ENCODE results near the gene HOXB5. TPM values are rescaled to one million over a fixed set of nuclear protein-coding genes. Genes with fewer than 3 reads are reported as not detected.
A peak's percentile ranks its signal among the peaks of the same experiment; 100 is the strongest.

Gene HOXB5
- total RNA-seq, 2 experiments from 2014 or later = not detected

- POLR2A ChIA-PET = no interaction called here
- no peak for ATAC-seq (ENCODE audit: low read depth)
- H3K9me3 Mint-ChIP-seq = no peaks in the 10 kb centered on the region
Measured at GRCh38 chr17:48562934-48563333, 30.6 kb downstream of the HOXB5 start.

GRCh38 chr17:48561884-48562810 is 31.4 kb downstream of the HOXB5 start:
- H3K27ac Mint-ChIP-seq = peak overlapping the region; percentile 31
- peaks cover 17% of the 10 kb centered on the region for H3K27me3 Mint-ChIP-seq
- POLR2A ChIA-PET = no interaction called here
- peaks cover 2% of the 10 kb centered on the region for H3K36me3 Mint-ChIP-seq
- DNase-seq (no peak), ATAC-seq (ENCODE audit: low read depth) (peak; percentile 50)
- peaks cover 12% of the 10 kb centered on the region for H3K4me1 Mint-ChIP-seq
- H3K4me3 Mint-ChIP-seq = no peak overlapping the region
- no peaks in the 10 kb centered on the region for H3K9me3 Mint-ChIP-seq

More at GRCh38 chr17:48562934-48563333, 30.6 kb downstream of the HOXB5 start:
- peaks cover 17% of the 10 kb centered on the region for H3K27me3 Mint-ChIP-seq
- H3K36me3 Mint-ChIP-seq = peaks cover 2% of the 10 kb centered on the region
- DNase-seq = no peak
- peaks cover 12% of the 10 kb centered on the region for H3K4me1 Mint-ChIP-seq
- no peak overlapping the region for H3K4me3 Mint-ChIP-seq
- no peak overlapping the region for H3K27ac Mint-ChIP-seq

- ATAC-seq (ENCODE audit: low read depth) (no peak), DNase-seq (no peak)
- H3K27me3 Mint-ChIP-seq = peaks cover 27% of the 10 kb centered on the region
- no peaks in the 10 kb centered on the region for H3K9me3 Mint-ChIP-seq
- H3K27ac Mint-ChIP-seq = no peak overlapping the region
- POLR2A ChIA-PET = no interaction called here
- H3K4me1 Mint-ChIP-seq = peaks cover 23% of the 10 kb centered on the region
- peaks cover 2% of the 10 kb centered on the region for H3K36me3 Mint-ChIP-seq
- no peak overlapping the region for H3K4me3 Mint-ChIP-seq
Measured at GRCh38 chr17:48559840-48560817, 33.5 kb downstream of the HOXB5 start.

- DNase-seq (no peak), ATAC-seq (ENCODE audit: low read depth) (no peak)
- Mint-ChIP-seq H3K27me3 (peaks cover 27% of the 10 kb centered on the region), H3K9me3 (no peaks in the 10 kb centered on the region), H3K27ac (no peak overlapping the region), H3K4me1 (peaks cover 25% of the 10 kb centered on the region), H3K4me3 (no peak overlapping the region), H3K36me3 (peaks cover 2% of the 10 kb centered on the region)
- POLR2A ChIA-PET = no interaction called here
Measured at GRCh38 chr17:48559122-48559839, 34.3 kb downstream of the HOXB5 start.

- ATAC-seq (ENCODE audit: low read depth) (no peak), DNase-seq (no peak)
- no peak overlapping the region for H3K27ac Mint-ChIP-seq
- no peak overlapping the region for H3K4me3 Mint-ChIP-seq
- POLR2A ChIA-PET = no interaction called here
- H3K4me1 Mint-ChIP-seq = peaks cover 25% of the 10 kb centered on the region
- no peaks in the 10 kb centered on the region for H3K9me3 Mint-ChIP-seq
- peaks cover 2% of the 10 kb centered on the region for H3K36me3 Mint-ChIP-seq
- H3K27me3 Mint-ChIP-seq = peaks cover 25% of the 10 kb centered on the region
Measured at GRCh38 chr17:48558831-48559121, 34.8 kb downstream of the HOXB5 start.

GRCh38 chr17:48558057-48558830 is 35.3 kb downstream of the HOXB5 start:
- ATAC-seq (ENCODE audit: low read depth) (no peak), DNase-seq (no peak)
- Mint-ChIP-seq H3K27me3 (peaks cover 21% of the 10 kb centered on the region), H3K4me1 (peaks cover 25% of the 10 kb centered on the region), H3K36me3 (peaks cover 4% of the 10 kb centered on the region), H3K9me3 (no peaks in the 10 kb centered on the region), H3K4me3 (no peak overlapping the region), H3K27ac (no peak overlapping the region)
- POLR2A ChIA-PET = no interaction called here

- Mint-ChIP-seq H3K27me3 (peaks cover 17% of the 10 kb centered on the region), H3K27ac (no peak overlapping the region), H3K4me3 (no peak overlapping the region), H3K36me3 (peaks cover 5% of the 10 kb centered on the region), H3K9me3 (no peaks in the 10 kb centered on the region), H3K4me1 (peaks cover 20% of the 10 kb centered on the region)
- POLR2A ChIA-PET = no interaction called here
- DNase-seq = no peak
- no peak for ATAC-seq (ENCODE audit: low read depth)
Measured at GRCh38 chr17:48556576-48557401, 36.8 kb downstream of the HOXB5 start.

- Mint-ChIP-seq H3K27me3 (peaks cover 17% of the 10 kb centered on the region), H3K36me3 (peaks cover 5% of the 10 kb centered on the region), H3K4me3 (no peak overlapping the region), H3K9me3 (no peaks in the 10 kb centered on the region), H3K27ac (no peak overlapping the region), H3K4me1 (peaks cover 14% of the 10 kb centered on the region)
- POLR2A ChIA-PET = interaction anchor here (1.2 kb wide), 1 partner anchor 50 kb away, joined by 3 read pairs; no protein-coding TSS in a partner anchor
- DNase-seq (no peak), ATAC-seq (ENCODE audit: low read depth) (no peak)
Measured at GRCh38 chr17:48556229-48556575, 37.4 kb downstream of the HOXB5 start.

GRCh38 chr17:48555258-48556228 is 38.0 kb downstream of the HOXB5 start:
- peak; percentile 45 for ATAC-seq (ENCODE audit: low read depth)

GRCh38 chr17:48554412-48555257 is 38.9 kb downstream of the HOXB5 start:
- Mint-ChIP-seq H3K9me3 (no peaks in the 10 kb centered on the region), H3K4me3 (peak overlapping the region; percentile 78), H3K27ac (peak overlapping the region; percentile 63), H3K4me1 (peaks cover 12% of the 10 kb centered on the region), H3K27me3 (peaks cover 17% of the 10 kb centered on the region), H3K36me3 (peaks cover 10% of the 10 kb centered on the region)
- POLR2A ChIA-PET = interaction anchor here (0.9 to 1.2 kb wide), 3 partner anchors 23 to 63 kb away, joined by 3 to 4 read pairs (median 3); no protein-coding TSS in a partner anchor
- DNase-seq (no peak), ATAC-seq (ENCODE audit: low read depth) (no peak)

More at GRCh38 chr17:48555258-48556228, 38.0 kb downstream of the HOXB5 start:
- H3K27ac Mint-ChIP-seq = peak overlapping the region; percentile 63
- peak overlapping the region; percentile 78 for H3K4me3 Mint-ChIP-seq
- H3K4me1 Mint-ChIP-seq = peaks cover 12% of the 10 kb centered on the region
- DNase-seq = no peak
- POLR2A ChIA-PET = interaction anchor here (0.9 to 1.2 kb wide), 3 partner anchors 22 to 64 kb away, joined by 3 to 4 read pairs (median 3); no protein-coding TSS in a partner anchor
- peaks cover 17% of the 10 kb centered on the region for H3K27me3 Mint-ChIP-seq
- H3K9me3 Mint-ChIP-seq = no peaks in the 10 kb centered on the region
- H3K36me3 Mint-ChIP-seq = peaks cover 5% of the 10 kb centered on the region
